HepG2 (cell line): Measurements from ENCODE around the gene NEURL3. TPM values are rescaled to one million over a fixed set of nuclear protein-coding genes. Genes with fewer than 3 reads are reported as not detected.

Experiments used
- EEA1 ChIP-seq: sonication (generic); formaldehyde crosslinking; IDR thresholded peaks from 2 replicates; pipeline ENCODE4 v1.5.1; 2020; ENCODE audit warnings: mild to moderate bottlenecking, missing genetic modification reagents, borderline replicate concordance
- HBP1 ChIP-seq: IDR thresholded peaks from 2 replicates; pipeline ENCODE4 v1.6.1; 2016; ENCODE audit warnings: low read depth, control low read depth
- HNF1A ChIP-seq, 2 experiments: sonication (generic) in 1 of 2; formaldehyde crosslinking in 1 of 2; IDR thresholded peaks; 2 replicates each; pipeline versions ENCODE4 v1.4.0 to v1.6.1; 2016 to 2020; ENCODE audit warnings: borderline replicate concordance in 1 of 2, low read depth in 1 of 2, mild to moderate bottlenecking in 1 of 2, missing genetic modification reagents in 1 of 2
- REPIN1 ChIP-seq: sonication (generic); formaldehyde crosslinking; IDR thresholded peaks from 2 replicates; pipeline ENCODE4 v1.8.0; 2022; ENCODE audit warnings: missing genetic modification reagents, low read depth, mild to moderate bottlenecking, borderline replicate concordance
- REST ChIP-seq, 2 experiments: IDR thresholded peaks; 2 replicates each; pipeline ENCODE4 v1.6.1; 2011 to 2012; ENCODE audit warnings: low read length in 2 of 2, borderline replicate concordance in 1 of 2, low read depth in 1 of 2, mild to moderate bottlenecking in 1 of 2, moderate library complexity in 1 of 2
- SNAPC4 ChIP-seq: sonication (generic); formaldehyde crosslinking; IDR thresholded peaks from 2 replicates; pipeline ENCODE4 v1.4.0; 2020; ENCODE audit warnings: mild to moderate bottlenecking, missing genetic modification reagents
- SRSF9 ChIP-seq: fragments of 200-400 bp; formaldehyde crosslinking; IDR thresholded peaks from 2 replicates; pipeline ENCODE4 v1.6.1; 2018; ENCODE audit warnings: borderline replicate concordance, mild to moderate bottlenecking, low read depth, low read length; ENCODE audit not compliant: insufficient read depth, poor library complexity, severe bottlenecking
- SRY ChIP-seq: sonication (generic); formaldehyde crosslinking; IDR thresholded peaks from 2 replicates; pipeline ENCODE4 v1.8.0; 2022; ENCODE audit warnings: mild to moderate bottlenecking, missing genetic modification reagents
- ZBTB34 ChIP-seq: sonication (generic); formaldehyde crosslinking; IDR thresholded peaks from 2 replicates; pipeline ENCODE4 v1.8.0; 2022; ENCODE audit warnings: mild to moderate bottlenecking, missing genetic modification reagents
- polyA plus RNA-seq, 8 experiments: library from polyadenylated mRNA; depleted of rRNA in 3 of 8; stranded (reverse) in 7 of 8; unstranded in 1 of 8; fragments of >200 nt; fragmentation: Illumina TruSeq in 4 of 8; extraction: Trizol in 4 of 8; gene quantifications; 2 replicates each; pipeline versions ENCODE4 v1.2.1 to v1.2.3, GENCODE V29; 2011 to 2016; ENCODE audit warnings: low read depth in 4 of 8, missing spikeins in 1 of 8, mixed read lengths in 1 of 8; ENCODE audit not compliant: insufficient read depth in 1 of 8
- total RNA-seq, 5 experiments: library from RNA; depleted of rRNA; stranded (reverse); fragments of >200 nt; fragmentation: Illumina TruSeq; extraction: Trizol; gene quantifications; 2 replicates each; pipeline ENCODE4 v1.2.3, GENCODE V29; 2016; ENCODE audit warnings: low read depth in 1 of 5

Gene NEURL3
- total and polyA plus RNA-seq, 2 of the 13 experiments (the other 11 are each of a cell fraction or from before 2014, with no cell fraction given) = 0.16 to 1.2 TPM

GRCh38 chr2:96549967-96550786 lies 45.0 kb upstream of the NEURL3 start (continued):
- TF ChIP-seq SNAPC4 = no peak; the same call in 1 of the 2 replicates
- peak; percentile 98 for TF ChIP-seq REPIN1 (CRISPR knock-in tag)
- peak; percentile 81 for TF ChIP-seq SRY
- peak; percentile 78 for TF ChIP-seq HBP1 (CRISPR knock-in tag)
- no peak for TF ChIP-seq REST (IDR thresholded peaks at IDR 0.05; ENCODE audit: borderline replicate concordance in 1 of 2, low read depth in 1 of 2, low read length in 2 of 2)
- TF ChIP-seq HNF1A (IDR thresholded peaks at IDR 0.05; ENCODE audit: low read depth) = no peak
- 0 out of 2 replicates have a peak, but pooled peaks have one; percentile 68 for TF ChIP-seq HNF1A (CRISPR knock-in tag; IDR thresholded peaks at IDR 0.05; ENCODE audit: borderline replicate concordance)
- TF ChIP-seq ZBTB34 (CRISPR knock-in tag) = no peak; the same call in none of the 2 replicates
- no peak for TF ChIP-seq SRSF9
- no peak; the same call in 1 of the 2 replicates for TF ChIP-seq EEA1 (CRISPR knock-in tag)
